Heart right ventricle (tissue), 16 donors: Measurements from ENCODE around the gene GOSR2. TPM values are rescaled to one million over a fixed set of nuclear protein-coding genes. Genes with fewer than 3 reads are reported as not detected.

Experiments
- ATAC-seq, 8 donors: fragments of 200-7000 bp; cut with Tn5 transposase; one replicate each; pipeline ENCODE4 v1.9.1; 2020; ENCODE audit warnings: mild to moderate bottlenecking in 8 of 8, moderate library complexity in 8 of 8, moderate number of reproducible peaks in 1 of 8
- DNase-seq, 2 donors: peaks; one replicate each; pipeline ENCODE4 v3.0.0-alpha.2; 2020
- H3K27ac ChIP-seq, 10 donors: fragments of 200-600 bp; sonication (generic) in 2 of 10; one replicate each; pipeline versions ENCODE4 v1.5.0 to v1.8.0; 2020 to 2022; ENCODE audit warnings: mild to moderate bottlenecking in 3 of 10
- H3K27me3 ChIP-seq, 7 donors: fragments of 200-600 bp; one replicate each; pipeline ENCODE4 v1.8.0; 2021 to 2022; ENCODE audit warnings: mild to moderate bottlenecking in 2 of 7
- H3K36me3 ChIP-seq, 9 donors: fragments of 200-600 bp; sonication (generic) in 1 of 9; one replicate each; pipeline versions ENCODE4 v1.5.0 to v1.8.0; 2020 to 2022; ENCODE audit warnings: mild to moderate bottlenecking in 2 of 9
- H3K4me1 ChIP-seq, 9 donors: fragments of 200-600 bp; sonication (generic) in 1 of 9; one replicate each; pipeline versions ENCODE4 v1.5.0 to v1.8.0; 2020 to 2022; ENCODE audit warnings: mild to moderate bottlenecking in 4 of 9
- H3K4me3 ChIP-seq, 10 donors: fragments of 200-600 bp; sonication (generic) in 2 of 10; one replicate each; pipeline versions ENCODE4 v1.5.0 to v1.8.0; 2020 to 2022; ENCODE audit warnings: mild to moderate bottlenecking in 7 of 10, moderate library complexity in 2 of 10
- H3K9me3 ChIP-seq, 11 donors: fragments of 200-600 bp in 10 of 11; sonication (generic) in 2 of 11; one replicate each; pipeline versions ENCODE4 v1.5.0 to v1.8.0; 2013 to 2022; ENCODE audit warnings: mild to moderate bottlenecking in 2 of 11, control low read depth in 1 of 11, moderate library complexity in 1 of 11
- WGBS, 2 donors: extraction: QIAGEN DNeasy Blood & Tissue Kit; methylation state at CpG; one replicate each; pipeline ENCODE4 v1.1.7; 2013; ENCODE audit warnings: inconsistent platforms in 1 of 2; 5-methylcytosine and 5-hydroxymethylcytosine counted together
- intact Hi-C, 10 donors: fragments of 100-400 bp; cut with DNase I; formaldehyde crosslinking; loops; one replicate each; pipeline versions ENCODE4 v1.11.1 to v1.14.2; 2022
- polyA plus RNA-seq, 2 donors: library from polyadenylated mRNA; stranded (reverse); fragments of 200-250 nt; gene quantifications; one replicate each; pipeline ENCODE4 v1.2.3, GENCODE V29; 2013
- total RNA-seq, 10 donors: library from RNA; stranded (reverse); fragmentation: NEBNext Ultra II Directional in 3 of 10; extraction: Animal tissue kit (Norgen Biotek cat#: 25700) in 3 of 10; gene quantifications; one replicate each; pipeline versions ENCODE4 v1.2.1 to v1.2.4, GENCODE V29; 2021 to 2023
- TF ChIP-seq, protein P1 (sequence below), 9 donors: fragments of 200-600 bp; sonication (generic) in 2 of 9; IDR thresholded peaks; one replicate each; pipeline versions ENCODE4 v1.5.0 to v1.8.0; 2021 to 2022; ENCODE audit warnings: antibody characterized with exemption in 9 of 9, mild to moderate bottlenecking in 5 of 9, moderate library complexity in 1 of 9
- donor health status: Arrhythmogenic right ventricular cardiomyopathy.
- donor health status: ischemic (EF 13 %, LVEDD 7.1; RV severe dilation, severe dysfunction).
- donor health status: healthy with polysubstance abuse.
- donor health status: DM: no; HTN: yes; CAD: no.
- donor health status: DM: no; HTN: no; CAD: no.
- donor health status: ischemic (EF 25% LVEDD 6.9; RV normal size, moderate dysfunction).
- donor health status: ischemic (EF 25% LVEDD 5.7; RV mildly dilated, moderate dysfunction).
- donor health status: healthy.
- donor health status: DM: yes; HTN: yes; CAD: no.
- donor health status: Ischemic cardiomyopathy.
- donor health status: ischemic (EF 35%, LVEDD 5.7; RV mildly dilated, moderate dysfunction).
- donor health status: nonischemic (EF 11% LVEDD 7.7; RV severe dilation, severe dysfunction).
- donor health status: DM: yes; HTN: yes; CAD: no.
- donor health status: PGD.
- donor health status: ischemic (EF 29% LVEDD 5.4; RV normal size, mild dysfunction).
- donor health status: nonischemic (EF 23%, LVEDD 6.1; RV moderate dilation, normal function).

GOSR2 gene
- total and polyA plus RNA-seq, 12 donors: 20.3 to 47.3 (median 40.0) TPM

DNA sequence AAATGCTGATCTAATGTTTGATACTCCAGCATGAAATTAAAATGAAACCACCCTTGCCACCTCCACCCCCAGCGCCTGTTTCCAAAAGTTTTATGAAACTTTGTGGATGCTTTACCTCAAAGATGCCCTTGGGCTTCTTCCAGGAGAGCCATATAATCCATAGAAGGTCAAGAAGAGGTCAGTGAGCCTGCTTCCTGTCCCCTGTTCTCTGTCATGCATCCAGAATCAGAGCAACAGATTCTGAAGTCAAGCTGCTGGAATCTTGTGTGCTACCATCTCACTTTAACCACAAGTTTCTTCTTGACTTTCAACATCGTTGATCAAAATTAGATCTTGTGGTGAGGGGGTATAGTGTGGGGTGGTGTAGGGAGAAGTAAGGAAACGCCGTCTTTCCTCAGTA is 8.6 kb downstream of the GOSR2 start:
- 89 to 94% methylated on average over 4 of the region's 4 CpGs for WGBS, 2 donors
- no peak for ATAC-seq

DNA sequence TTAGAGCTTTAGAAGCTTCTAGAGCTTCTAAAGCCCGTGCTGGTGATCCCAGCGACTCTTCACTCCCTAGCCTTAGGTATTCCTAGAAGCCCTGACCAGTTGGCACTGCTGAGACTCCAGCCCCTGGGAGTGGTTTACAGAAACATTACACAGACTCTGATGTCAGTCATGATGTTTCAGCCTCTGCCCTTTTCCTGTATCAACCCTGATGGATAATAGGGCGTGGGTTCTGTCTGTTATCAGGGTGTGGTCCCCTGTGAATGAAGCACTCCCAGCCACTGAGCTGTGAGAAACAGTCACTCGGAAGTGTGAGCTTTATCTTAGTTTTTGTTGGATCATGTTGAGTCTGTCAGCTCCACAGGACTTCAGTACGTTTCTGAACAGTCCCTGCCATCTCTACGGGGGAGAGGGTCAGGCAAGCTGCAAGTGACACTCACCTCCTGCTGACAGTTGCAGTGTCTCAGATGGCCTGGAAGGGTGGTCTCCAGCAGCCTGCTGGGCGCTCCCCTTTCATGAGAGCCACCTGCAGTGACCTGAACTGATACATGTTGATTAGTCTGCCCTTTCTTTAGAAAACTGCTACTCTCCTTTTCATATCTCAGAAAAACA is 12.8 kb downstream of the GOSR2 start:
- H3K36me3 ChIP-seq: peaks cover 0 to 100% (median 87%) of the 10 kb centered on the region in 9 donors
- H3K27me3 ChIP-seq: no peaks in the 10 kb centered on the region
- 42 to 43% methylated on average over 7 of the region's 7 CpGs for WGBS, 2 donors
- ATAC-seq (peak; percentile 58 to 92 (median 80)), DNase-seq (peak in 1 of 2 donors; percentile 30)
- no peaks in the 10 kb centered on the region for H3K9me3 ChIP-seq
- H3K4me3 ChIP-seq: no peak overlapping the region
- intact Hi-C loops: loop anchor here in 2 of 10 donors (5.0 kb wide), 2 partner anchors 83 to 93 kb away; partner anchors contain the start of gene WNT9B (in 1 of the 2)
- peak overlapping the region in 6 of 10 donors; percentile 19 to 63 (median 36) for H3K27ac ChIP-seq
- TF ChIP-seq, protein P1, sequence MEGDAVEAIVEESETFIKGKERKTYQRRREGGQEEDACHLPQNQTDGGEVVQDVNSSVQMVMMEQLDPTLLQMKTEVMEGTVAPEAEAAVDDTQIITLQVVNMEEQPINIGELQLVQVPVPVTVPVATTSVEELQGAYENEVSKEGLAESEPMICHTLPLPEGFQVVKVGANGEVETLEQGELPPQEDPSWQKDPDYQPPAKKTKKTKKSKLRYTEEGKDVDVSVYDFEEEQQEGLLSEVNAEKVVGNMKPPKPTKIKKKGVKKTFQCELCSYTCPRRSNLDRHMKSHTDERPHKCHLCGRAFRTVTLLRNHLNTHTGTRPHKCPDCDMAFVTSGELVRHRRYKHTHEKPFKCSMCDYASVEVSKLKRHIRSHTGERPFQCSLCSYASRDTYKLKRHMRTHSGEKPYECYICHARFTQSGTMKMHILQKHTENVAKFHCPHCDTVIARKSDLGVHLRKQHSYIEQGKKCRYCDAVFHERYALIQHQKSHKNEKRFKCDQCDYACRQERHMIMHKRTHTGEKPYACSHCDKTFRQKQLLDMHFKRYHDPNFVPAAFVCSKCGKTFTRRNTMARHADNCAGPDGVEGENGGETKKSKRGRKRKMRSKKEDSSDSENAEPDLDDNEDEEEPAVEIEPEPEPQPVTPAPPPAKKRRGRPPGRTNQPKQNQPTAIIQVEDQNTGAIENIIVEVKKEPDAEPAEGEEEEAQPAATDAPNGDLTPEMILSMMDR (IDR thresholded peaks at IDR 0.05): no peak
- H3K4me1 ChIP-seq: peaks cover 0 to 13% (median 0%) of the 10 kb centered on the region in 9 donors

More for the DNA sequence above, 8.6 kb downstream of the GOSR2 start:
- H3K27me3 ChIP-seq: no peaks in the 10 kb centered on the region
- peaks cover 0 to 80% (median 66%) of the 10 kb centered on the region in 9 donors for H3K36me3 ChIP-seq
- DNase-seq: no peak
- TF ChIP-seq, protein P1 (IDR thresholded peaks at IDR 0.05): no peak
- intact Hi-C loops: loop anchor here in 1 of 10 donors (5.0 kb wide), 1 partner anchor 84 kb away; no protein-coding TSS in a partner anchor
- no peak overlapping the region for H3K27ac ChIP-seq
- H3K4me1 ChIP-seq: peaks cover 0 to 41% (median 21%) of the 10 kb centered on the region in 9 donors
- no peak overlapping the region for H3K4me3 ChIP-seq
- no peaks in the 10 kb centered on the region for H3K9me3 ChIP-seq

DNA sequence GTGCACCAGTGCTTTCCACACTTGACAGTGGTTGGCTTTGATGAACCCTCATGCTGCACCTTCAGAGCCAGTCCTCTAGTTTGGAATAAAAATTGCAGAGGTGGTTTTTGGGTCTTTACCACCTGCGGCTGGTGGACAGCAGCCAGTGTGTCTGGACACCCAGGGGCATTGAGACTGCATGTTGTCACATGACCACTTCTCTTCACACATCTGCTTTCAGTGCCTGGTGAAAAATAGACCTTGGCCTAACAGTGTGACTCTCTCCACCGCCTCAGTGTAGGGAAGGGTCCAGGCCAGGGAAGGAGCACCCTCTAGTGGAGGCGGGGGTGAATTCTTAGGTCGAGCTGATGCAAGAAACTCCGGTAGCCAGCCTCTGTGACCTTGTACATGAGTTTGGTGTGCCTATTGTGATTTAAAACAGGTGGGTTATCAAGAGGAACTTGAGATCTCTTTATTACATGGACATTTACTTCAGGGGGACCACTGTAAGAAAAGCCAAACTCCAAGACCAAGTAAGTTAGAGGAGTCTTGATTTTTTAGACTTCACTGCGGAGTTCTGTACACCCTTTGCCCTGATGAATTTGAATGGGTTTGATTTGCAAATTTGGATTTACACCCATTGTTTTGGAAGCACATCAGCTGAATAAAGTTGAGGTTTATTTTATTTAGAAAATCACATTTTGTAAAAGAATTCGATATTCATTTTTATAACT is 17.9 kb downstream of the GOSR2 start:
- DNase-seq (peak; percentile 64 to 78), ATAC-seq (peak; percentile 68 to 88 (median 78))
- H3K27ac ChIP-seq: peak overlapping the region in 1 of 10 donors; percentile 24
- no peak overlapping the region for H3K4me3 ChIP-seq
- TF ChIP-seq, protein P1 (IDR thresholded peaks at IDR 0.05): peak; percentile 55 to 89 (median 84)
- H3K4me1 ChIP-seq: peaks cover 0 to 33% (median 18%) of the 10 kb centered on the region in 9 donors
- no peaks in the 10 kb centered on the region for H3K9me3 ChIP-seq
- WGBS, 2 donors: 39 to 42% methylated on average over 7 of the region's 7 CpGs
- peaks cover 0 to 64% (median 37%) of the 10 kb centered on the region in 9 donors for H3K36me3 ChIP-seq
- intact Hi-C loops: loop anchor here in 6 of 10 donors (2.0 to 10.0 kb wide), 4 partner anchors 56 to 100 kb away; no protein-coding TSS in a partner anchor
- H3K27me3 ChIP-seq: no peaks in the 10 kb centered on the region

DNA sequence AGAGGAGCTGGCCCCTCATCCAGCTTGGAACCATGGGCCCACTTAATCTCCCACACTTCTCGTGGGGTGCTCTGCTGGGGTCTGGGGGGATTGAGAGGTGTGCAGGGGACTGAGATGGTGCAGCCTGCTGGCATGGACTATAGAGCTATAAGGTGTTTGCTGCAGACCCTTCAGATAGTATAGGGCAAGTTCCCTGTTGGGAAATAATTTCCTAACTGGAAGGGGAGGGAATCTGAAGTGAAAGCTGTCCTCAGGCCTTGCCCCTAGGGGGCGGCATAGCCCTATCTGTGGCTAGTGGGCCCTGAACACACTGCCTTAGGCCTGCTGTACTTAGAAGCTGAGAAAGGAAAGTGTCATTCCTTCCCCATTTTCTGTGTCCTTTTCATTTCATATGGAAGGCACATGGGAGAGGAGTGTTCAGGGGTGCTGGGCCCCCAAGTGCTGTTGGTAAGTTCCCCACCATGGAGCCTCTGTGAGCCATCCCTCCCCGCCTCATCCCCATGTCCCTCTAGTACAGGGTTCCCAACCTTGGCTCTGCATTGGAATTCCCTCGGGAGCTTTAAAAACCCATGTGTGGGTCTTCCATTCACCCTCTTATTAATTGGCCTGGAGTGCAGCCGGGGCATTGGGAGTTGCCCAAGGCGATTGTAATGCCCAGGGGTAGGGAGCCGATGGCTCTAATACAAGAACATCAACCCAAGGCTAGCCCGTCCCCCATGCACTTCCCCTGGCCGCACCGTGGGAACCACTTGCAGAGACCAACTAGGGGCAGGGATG is 19.7 kb downstream of the GOSR2 start:
- Histone ChIP-seq H3K36me3 (peaks cover 0 to 46% (median 21%) of the 10 kb centered on the region in 9 donors), H3K9me3 (no peaks in the 10 kb centered on the region), H3K27me3 (no peaks in the 10 kb centered on the region), H3K4me3 (no peak overlapping the region), H3K4me1 (peaks cover 0 to 34% (median 18%) of the 10 kb centered on the region in 9 donors), H3K27ac (peak overlapping the region in 1 of 10 donors; percentile 9)
- peak; percentile 62 to 69 for DNase-seq
- TF ChIP-seq, protein P1 (IDR thresholded peaks at IDR 0.05): peak; percentile 74 to 89 (median 83)
- intact Hi-C loops: loop anchor here in 9 of 10 donors (1.0 to 10.0 kb wide), 6 partner anchors 55 to 100 kb away; no protein-coding TSS in a partner anchor
- 60 to 69% methylated on average over 10 of the region's 10 CpGs for WGBS, 2 donors
- ATAC-seq: peak; percentile 44 to 85 (median 75)
